ENCODE measurements around the gene ACOXL.
A peak's percentile ranks its signal among the peaks of the same experiment; 100 is the strongest.

ACOXL gene

GRCh38 chr2:111157071-111157661 lies 424.8 kb downstream of the ACOXL start:
- peaks cover 96% of the 10 kb centered on the region for H3K36me3 Mint-ChIP-seq (ENCODE audit: low read depth)
- H3K27ac Mint-ChIP-seq = no peak overlapping the region
- no peaks in the 10 kb centered on the region for H3K27me3 Mint-ChIP-seq
- no peak overlapping the region for H3K4me3 Mint-ChIP-seq
- no peaks in the 10 kb centered on the region for H3K9me3 Mint-ChIP-seq
- intact Hi-C loops (cut with micrococcal nuclease) = no loop called here
- H3K4me1 Mint-ChIP-seq (ENCODE audit: low read depth) = peaks cover 25% of the 10 kb centered on the region

GRCh38 chr2:111157798-111158197 lies 425.4 kb downstream of the ACOXL start:
- no peak overlapping the region for H3K27ac Mint-ChIP-seq
- no peaks in the 10 kb centered on the region for H3K9me3 Mint-ChIP-seq
- no peak overlapping the region for H3K4me3 Mint-ChIP-seq
- peaks cover 31% of the 10 kb centered on the region for H3K4me1 Mint-ChIP-seq (ENCODE audit: low read depth)
- H3K27me3 Mint-ChIP-seq = no peaks in the 10 kb centered on the region
- intact Hi-C loops (cut with micrococcal nuclease) = no loop called here
- H3K36me3 Mint-ChIP-seq (ENCODE audit: low read depth) = peaks cover 96% of the 10 kb centered on the region

GRCh38 chr2:111159641-111160040 lies 427.3 kb downstream of the ACOXL start:
- no peaks in the 10 kb centered on the region for H3K27me3 Mint-ChIP-seq
- no peak overlapping the region for H3K27ac Mint-ChIP-seq
- H3K9me3 Mint-ChIP-seq = no peaks in the 10 kb centered on the region
- intact Hi-C loops (cut with micrococcal nuclease) = no loop called here
- peaks cover 36% of the 10 kb centered on the region for H3K4me1 Mint-ChIP-seq (ENCODE audit: low read depth)
- H3K36me3 Mint-ChIP-seq (ENCODE audit: low read depth) = peaks cover 95% of the 10 kb centered on the region
- H3K4me3 Mint-ChIP-seq = no peak overlapping the region

GRCh38 chr2:111160758-111161157 lies 428.4 kb downstream of the ACOXL start:
- intact Hi-C loops (cut with micrococcal nuclease) = no loop called here
- no peak overlapping the region for H3K4me3 Mint-ChIP-seq
- peaks cover 36% of the 10 kb centered on the region for H3K4me1 Mint-ChIP-seq (ENCODE audit: low read depth)
- peaks cover 95% of the 10 kb centered on the region for H3K36me3 Mint-ChIP-seq (ENCODE audit: low read depth)
- no peak overlapping the region for H3K27ac Mint-ChIP-seq
- H3K27me3 Mint-ChIP-seq = no peaks in the 10 kb centered on the region
- H3K9me3 Mint-ChIP-seq = no peaks in the 10 kb centered on the region

- Mint-ChIP-seq H3K4me3 (no peak overlapping the region), H3K9me3 (no peaks in the 10 kb centered on the region), H3K27ac (no peak overlapping the region), H3K27me3 (no peaks in the 10 kb centered on the region), H3K4me1 (ENCODE audit: low read depth) (peaks cover 36% of the 10 kb centered on the region), H3K36me3 (ENCODE audit: low read depth) (peaks cover 95% of the 10 kb centered on the region)
- intact Hi-C loops (cut with micrococcal nuclease) = no loop called here
Observed at GRCh38 chr2:111161971-111162370, 429.6 kb downstream of the ACOXL start.

GRCh38 chr2:111162718-111163331 lies 430.5 kb downstream of the ACOXL start:
- intact Hi-C loops (cut with micrococcal nuclease) = no loop called here
- peaks cover 95% of the 10 kb centered on the region for H3K36me3 Mint-ChIP-seq (ENCODE audit: low read depth)
- H3K27ac Mint-ChIP-seq = no peak overlapping the region
- peaks cover 40% of the 10 kb centered on the region for H3K4me1 Mint-ChIP-seq (ENCODE audit: low read depth)
- peak overlapping the region; percentile 27 for H3K4me3 Mint-ChIP-seq
- no peaks in the 10 kb centered on the region for H3K9me3 Mint-ChIP-seq
- no peaks in the 10 kb centered on the region for H3K27me3 Mint-ChIP-seq

GRCh38 chr2:111164078-111164477 lies 431.7 kb downstream of the ACOXL start:
- intact Hi-C loops (cut with micrococcal nuclease) = no loop called here
- Mint-ChIP-seq H3K36me3 (ENCODE audit: low read depth) (peaks cover 85% of the 10 kb centered on the region), H3K27me3 (no peaks in the 10 kb centered on the region), H3K4me3 (no peak overlapping the region), H3K4me1 (ENCODE audit: low read depth) (peaks cover 38% of the 10 kb centered on the region), H3K27ac (no peak overlapping the region), H3K9me3 (no peaks in the 10 kb centered on the region)

- no peak overlapping the region for H3K4me3 Mint-ChIP-seq
- intact Hi-C loops (cut with micrococcal nuclease) = no loop called here
Observed at GRCh38 chr2:111165084-111165483, 432.7 kb downstream of the ACOXL start.

GRCh38 chr2:111166115-111166514 lies 433.7 kb downstream of the ACOXL start:
- no peaks in the 10 kb centered on the region for H3K9me3 Mint-ChIP-seq
- no peak overlapping the region for H3K27ac Mint-ChIP-seq
- peaks cover 24% of the 10 kb centered on the region for H3K4me1 Mint-ChIP-seq (ENCODE audit: low read depth)
- H3K4me3 Mint-ChIP-seq = no peak overlapping the region
- H3K27me3 Mint-ChIP-seq = no peaks in the 10 kb centered on the region
- H3K36me3 Mint-ChIP-seq (ENCODE audit: low read depth) = peaks cover 68% of the 10 kb centered on the region
- intact Hi-C loops (cut with micrococcal nuclease) = no loop called here

More at GRCh38 chr2:111165084-111165483, 432.7 kb downstream of the ACOXL start:
- Mint-ChIP-seq H3K9me3 (no peaks in the 10 kb centered on the region), H3K27ac (no peak overlapping the region), H3K4me1 (ENCODE audit: low read depth) (peaks cover 28% of the 10 kb centered on the region), H3K27me3 (no peaks in the 10 kb centered on the region), H3K36me3 (ENCODE audit: low read depth) (peaks cover 78% of the 10 kb centered on the region)

- Mint-ChIP-seq H3K36me3 (ENCODE audit: low read depth) (peaks cover 56% of the 10 kb centered on the region), H3K9me3 (no peaks in the 10 kb centered on the region), H3K4me1 (ENCODE audit: low read depth) (peaks cover 16% of the 10 kb centered on the region), H3K27ac (no peak overlapping the region), H3K4me3 (no peak overlapping the region), H3K27me3 (peaks cover 4% of the 10 kb centered on the region)
- intact Hi-C loops (cut with micrococcal nuclease) = no loop called here
Observed at GRCh38 chr2:111167076-111167862, 434.9 kb downstream of the ACOXL start.

- H3K27ac Mint-ChIP-seq = no peak overlapping the region
- no peaks in the 10 kb centered on the region for H3K9me3 Mint-ChIP-seq
- peaks cover 52% of the 10 kb centered on the region for H3K36me3 Mint-ChIP-seq (ENCODE audit: low read depth)
- H3K27me3 Mint-ChIP-seq = peaks cover 7% of the 10 kb centered on the region
- peaks cover 11% of the 10 kb centered on the region for H3K4me1 Mint-ChIP-seq (ENCODE audit: low read depth)
- no peak overlapping the region for H3K4me3 Mint-ChIP-seq
- intact Hi-C loops (cut with micrococcal nuclease) = no loop called here
Observed at GRCh38 chr2:111167863-111168162, 435.4 kb downstream of the ACOXL start.

All from dendritic cell treated with granulocyte-macrophage colony-stimulating factor and Interleukin-4, amounts not matched to agents 40 ng/mL and 50 ng/mL, for 4 days (primary cell).